Ovary (tissue), 3 donors: ENCODE results near the gene ZNF207.

Experiments used
- POLR2A ChIP-seq: fragments of 450-650 bp; IDR thresholded peaks from one replicate; pipeline ENCODE4 v1.6.1; 2017; ENCODE audit warnings: antibody characterized with exemption, mild to moderate bottlenecking, moderate library complexity
- TF ChIP-seq, protein P1 (sequence below), 3 donors: fragments of 450-650 bp in 2 of 3; fragments of 200-600 bp in 1 of 3; IDR thresholded peaks; one replicate each; pipeline versions ENCODE4 v1.5.1 to v1.8.0; 2016 to 2022; ENCODE audit warnings: antibody characterized with exemption in 3 of 3, mild to moderate bottlenecking in 1 of 3
- donor health status: DM: no; HTN: no; CAD: no.

DNA sequence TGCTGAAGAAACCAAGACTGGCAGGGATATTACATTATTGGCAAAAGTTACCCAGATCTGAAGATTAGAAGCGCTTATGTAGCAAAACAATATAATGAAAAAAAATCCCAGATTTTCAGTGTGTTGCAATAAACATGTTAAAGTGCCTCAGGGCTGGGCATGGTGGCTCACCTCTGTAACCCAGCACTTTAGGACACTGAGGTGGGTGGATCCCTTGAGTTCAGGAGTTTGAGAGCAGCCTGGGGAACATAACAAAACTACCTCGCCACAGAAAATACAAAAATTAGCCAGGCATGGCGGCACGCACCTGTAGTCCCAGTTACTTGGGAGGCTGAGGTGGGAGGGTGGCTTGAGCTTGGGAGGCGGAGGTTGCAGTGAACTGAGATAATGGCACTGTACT, 6.8 kb downstream of the ZNF207 start:
- TF ChIP-seq, protein P1, sequence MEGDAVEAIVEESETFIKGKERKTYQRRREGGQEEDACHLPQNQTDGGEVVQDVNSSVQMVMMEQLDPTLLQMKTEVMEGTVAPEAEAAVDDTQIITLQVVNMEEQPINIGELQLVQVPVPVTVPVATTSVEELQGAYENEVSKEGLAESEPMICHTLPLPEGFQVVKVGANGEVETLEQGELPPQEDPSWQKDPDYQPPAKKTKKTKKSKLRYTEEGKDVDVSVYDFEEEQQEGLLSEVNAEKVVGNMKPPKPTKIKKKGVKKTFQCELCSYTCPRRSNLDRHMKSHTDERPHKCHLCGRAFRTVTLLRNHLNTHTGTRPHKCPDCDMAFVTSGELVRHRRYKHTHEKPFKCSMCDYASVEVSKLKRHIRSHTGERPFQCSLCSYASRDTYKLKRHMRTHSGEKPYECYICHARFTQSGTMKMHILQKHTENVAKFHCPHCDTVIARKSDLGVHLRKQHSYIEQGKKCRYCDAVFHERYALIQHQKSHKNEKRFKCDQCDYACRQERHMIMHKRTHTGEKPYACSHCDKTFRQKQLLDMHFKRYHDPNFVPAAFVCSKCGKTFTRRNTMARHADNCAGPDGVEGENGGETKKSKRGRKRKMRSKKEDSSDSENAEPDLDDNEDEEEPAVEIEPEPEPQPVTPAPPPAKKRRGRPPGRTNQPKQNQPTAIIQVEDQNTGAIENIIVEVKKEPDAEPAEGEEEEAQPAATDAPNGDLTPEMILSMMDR (IDR thresholded peaks at IDR 0.05) = no peak
- no peak for TF ChIP-seq POLR2A
